Measurements from ENCODE around the gene NEUROD6.

Gene NEUROD6

GRCh38 chr7:31338706-31339105, 1.8 kb downstream of the NEUROD6 start:
- no peak for TF ChIP-seq MAX (IDR thresholded peaks at IDR 0.05; ENCODE audit: low read depth, low read length)
- no peak for TF ChIP-seq POLR2A (IDR thresholded peaks at IDR 0.05; ENCODE audit: extremely low read depth, insufficient read length)
- TF ChIP-seq CTCF (IDR thresholded peaks at IDR 0.05; ENCODE audit: low read depth, low read length), result no peak
- no peak for TF ChIP-seq MYC (IDR thresholded peaks at IDR 0.05; ENCODE audit: low read depth, low read length)
- no peak for DNase-seq (ENCODE audit: low read depth)
- H3K4me3 ChIP-seq (ENCODE audit: low read depth, low read length), result no peak overlapping the region

- no peak for TF ChIP-seq CTCF (IDR thresholded peaks at IDR 0.05; ENCODE audit: low read depth, low read length)
- TF ChIP-seq MYC (IDR thresholded peaks at IDR 0.05; ENCODE audit: low read depth, low read length), result no peak
- TF ChIP-seq MAX (IDR thresholded peaks at IDR 0.05; ENCODE audit: low read depth, low read length), result no peak
- TF ChIP-seq POLR2A (IDR thresholded peaks at IDR 0.05; ENCODE audit: extremely low read depth, insufficient read length), result no peak
- DNase-seq (ENCODE audit: low read depth), result no peak
- H3K4me3 ChIP-seq (ENCODE audit: low read depth, low read length), result no peak overlapping the region
Measured at GRCh38 chr7:31337002-31337565, 3.4 kb downstream of the NEUROD6 start.

GRCh38 chr7:31336202-31337001, 4.1 kb downstream of the NEUROD6 start:
- TF ChIP-seq POLR2A (IDR thresholded peaks at IDR 0.05; ENCODE audit: extremely low read depth, insufficient read length) (no peak), MYC (IDR thresholded peaks at IDR 0.05; ENCODE audit: low read depth, low read length) (no peak), CTCF (IDR thresholded peaks at IDR 0.05; ENCODE audit: low read depth, low read length) (no peak), MAX (IDR thresholded peaks at IDR 0.05; ENCODE audit: low read depth, low read length) (no peak)
- DNase-seq (ENCODE audit: low read depth), result no peak
- H3K4me3 ChIP-seq (ENCODE audit: low read depth, low read length), result no peak overlapping the region

GRCh38 chr7:31335884-31336201, 4.7 kb downstream of the NEUROD6 start:
- no peak for TF ChIP-seq MYC (IDR thresholded peaks at IDR 0.05; ENCODE audit: low read depth, low read length)
- no peak for TF ChIP-seq MAX (IDR thresholded peaks at IDR 0.05; ENCODE audit: low read depth, low read length)
- no peak for TF ChIP-seq POLR2A (IDR thresholded peaks at IDR 0.05; ENCODE audit: extremely low read depth, insufficient read length)
- H3K4me3 ChIP-seq (ENCODE audit: low read depth, low read length), result no peak overlapping the region
- no peak for DNase-seq (ENCODE audit: low read depth)

GRCh38 chr7:31335161-31335856, 5.2 kb downstream of the NEUROD6 start:
- DNase-seq (ENCODE audit: low read depth), result no peak
- no peak overlapping the region for H3K4me3 ChIP-seq (ENCODE audit: low read depth, low read length)
- TF ChIP-seq POLR2A (IDR thresholded peaks at IDR 0.05; ENCODE audit: extremely low read depth, insufficient read length) (no peak), MYC (IDR thresholded peaks at IDR 0.05; ENCODE audit: low read depth, low read length) (no peak), CTCF (IDR thresholded peaks at IDR 0.05; ENCODE audit: low read depth, low read length) (no peak), MAX (IDR thresholded peaks at IDR 0.05; ENCODE audit: low read depth, low read length) (no peak)

GRCh38 chr7:31333291-31333690, 7.2 kb downstream of the NEUROD6 start:
- no peak overlapping the region for H3K4me3 ChIP-seq (ENCODE audit: low read depth, low read length)
- TF ChIP-seq CTCF (IDR thresholded peaks at IDR 0.05; ENCODE audit: low read depth, low read length) (no peak), POLR2A (IDR thresholded peaks at IDR 0.05; ENCODE audit: extremely low read depth, insufficient read length) (no peak), MAX (IDR thresholded peaks at IDR 0.05; ENCODE audit: low read depth, low read length) (no peak), MYC (IDR thresholded peaks at IDR 0.05; ENCODE audit: low read depth, low read length) (no peak)
- no peak for DNase-seq (ENCODE audit: low read depth)

Data from NB4 (cell line).